Measurements from ENCODE around the gene EPB41L4A.

The EPB41L4A gene

GRCh38 chr5:112254303-112254702 is 164.8 kb downstream of the EPB41L4A start:
- Histone ChIP-seq H3K9me3 (ENCODE audit: control insufficient read depth, low read length) (no peaks in the 10 kb centered on the region), H3K27ac (no peak overlapping the region), H3K4me3 (ENCODE audit: low read depth, low read length) (no peak overlapping the region), H3K9ac (no peak overlapping the region), H3K27me3 (ENCODE audit: control insufficient read depth, insufficient read depth, low read length) (no peaks in the 10 kb centered on the region), H2AFZ (no peak overlapping the region), H3K36me3 (ENCODE audit: control insufficient read depth, insufficient read depth, low read length) (no peaks in the 10 kb centered on the region), H3K4me2 (ENCODE audit: low read length) (no peak overlapping the region), H3K79me2 (peaks cover 6% of the 10 kb centered on the region), H3K4me1 (no peaks in the 10 kb centered on the region)
- no peak for TF ChIP-seq CTCF (IDR thresholded peaks at IDR 0.05)

GRCh38 chr5:112253478-112254250 is 165.4 kb downstream of the EPB41L4A start:
- TF ChIP-seq CTCF (IDR thresholded peaks at IDR 0.05): no peak
- no peak overlapping the region for H3K27ac ChIP-seq
- no peak overlapping the region for H3K9ac ChIP-seq
- no peaks in the 10 kb centered on the region for H3K9me3 ChIP-seq (ENCODE audit: control insufficient read depth, low read length)
- no peaks in the 10 kb centered on the region for H3K27me3 ChIP-seq (ENCODE audit: control insufficient read depth, insufficient read depth, low read length)
- no peak overlapping the region for H2AFZ ChIP-seq
- no peak overlapping the region for H3K4me2 ChIP-seq (ENCODE audit: low read length)
- H3K4me1 ChIP-seq: no peaks in the 10 kb centered on the region
- H3K36me3 ChIP-seq (ENCODE audit: control insufficient read depth, insufficient read depth, low read length): no peaks in the 10 kb centered on the region
- H3K79me2 ChIP-seq: peaks cover 6% of the 10 kb centered on the region
- H3K4me3 ChIP-seq (ENCODE audit: low read depth, low read length): no peak overlapping the region

- Histone ChIP-seq H3K27me3 (ENCODE audit: control insufficient read depth, insufficient read depth, low read length) (no peaks in the 10 kb centered on the region), H3K79me2 (peaks cover 6% of the 10 kb centered on the region), H3K9me3 (ENCODE audit: control insufficient read depth, low read length) (no peaks in the 10 kb centered on the region), H3K4me2 (ENCODE audit: low read length) (no peak overlapping the region), H3K27ac (no peak overlapping the region), H3K4me1 (peaks cover 7% of the 10 kb centered on the region), H2AFZ (no peak overlapping the region), H3K36me3 (ENCODE audit: control insufficient read depth, insufficient read depth, low read length) (no peaks in the 10 kb centered on the region), H3K4me3 (ENCODE audit: low read depth, low read length) (no peak overlapping the region), H3K9ac (no peak overlapping the region)
- TF ChIP-seq CTCF (IDR thresholded peaks at IDR 0.05): no peak
Observed at GRCh38 chr5:112250551-112250950, 168.5 kb downstream of the EPB41L4A start.

GRCh38 chr5:112248623-112249022 is 170.5 kb downstream of the EPB41L4A start:
- H3K9me3 ChIP-seq (ENCODE audit: control insufficient read depth, low read length): no peaks in the 10 kb centered on the region
- no peak overlapping the region for H3K27ac ChIP-seq
- no peaks in the 10 kb centered on the region for H3K36me3 ChIP-seq (ENCODE audit: control insufficient read depth, insufficient read depth, low read length)
- H3K4me2 ChIP-seq (ENCODE audit: low read length): no peak overlapping the region
- no peak overlapping the region for H2AFZ ChIP-seq
- H3K9ac ChIP-seq: no peak overlapping the region
- no peaks in the 10 kb centered on the region for H3K27me3 ChIP-seq (ENCODE audit: control insufficient read depth, insufficient read depth, low read length)
- peaks cover 7% of the 10 kb centered on the region for H3K4me1 ChIP-seq
- TF ChIP-seq CTCF (IDR thresholded peaks at IDR 0.05): no peak
- H3K4me3 ChIP-seq (ENCODE audit: low read depth, low read length): no peak overlapping the region
- peaks cover 2% of the 10 kb centered on the region for H3K79me2 ChIP-seq

GRCh38 chr5:112247960-112248359 is 171.1 kb downstream of the EPB41L4A start:
- no peaks in the 10 kb centered on the region for H3K36me3 ChIP-seq (ENCODE audit: control insufficient read depth, insufficient read depth, low read length)
- H3K79me2 ChIP-seq: peaks cover 2% of the 10 kb centered on the region
- H3K27ac ChIP-seq: no peak overlapping the region
- no peak overlapping the region for H2AFZ ChIP-seq
- no peak overlapping the region for H3K4me2 ChIP-seq (ENCODE audit: low read length)
- H3K9ac ChIP-seq: no peak overlapping the region
- no peak for TF ChIP-seq CTCF (IDR thresholded peaks at IDR 0.05)
- no peaks in the 10 kb centered on the region for H3K9me3 ChIP-seq (ENCODE audit: control insufficient read depth, low read length)
- no peaks in the 10 kb centered on the region for H3K27me3 ChIP-seq (ENCODE audit: control insufficient read depth, insufficient read depth, low read length)
- no peak overlapping the region for H3K4me3 ChIP-seq (ENCODE audit: low read depth, low read length)
- H3K4me1 ChIP-seq: peaks cover 7% of the 10 kb centered on the region

Data from parathyroid adenoma (tissue), 2 donors.